ENCODE measurements around the gene SLC35B2.

DNA sequence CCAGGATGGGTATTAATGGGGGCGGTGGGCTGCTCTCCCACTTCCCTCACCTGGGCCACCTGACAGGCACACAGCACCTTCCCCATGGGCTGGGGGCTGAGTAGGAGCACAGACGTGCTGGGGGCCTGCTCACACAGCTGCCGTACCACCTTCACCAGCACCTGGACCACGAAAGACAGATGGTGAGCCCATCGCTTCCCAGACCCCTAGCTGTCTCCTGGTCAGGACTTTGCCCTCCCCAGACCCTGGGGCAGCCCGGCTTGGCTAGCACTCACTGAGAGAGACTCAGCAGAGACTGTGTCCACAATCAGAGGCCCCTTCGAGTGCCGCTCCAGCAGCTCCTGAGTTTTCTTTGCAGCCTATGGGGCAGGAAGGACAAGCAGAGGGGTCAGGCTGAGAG is 43.8 kb upstream of the SLC35B2 start:
- TF ChIP-seq, protein P1, sequence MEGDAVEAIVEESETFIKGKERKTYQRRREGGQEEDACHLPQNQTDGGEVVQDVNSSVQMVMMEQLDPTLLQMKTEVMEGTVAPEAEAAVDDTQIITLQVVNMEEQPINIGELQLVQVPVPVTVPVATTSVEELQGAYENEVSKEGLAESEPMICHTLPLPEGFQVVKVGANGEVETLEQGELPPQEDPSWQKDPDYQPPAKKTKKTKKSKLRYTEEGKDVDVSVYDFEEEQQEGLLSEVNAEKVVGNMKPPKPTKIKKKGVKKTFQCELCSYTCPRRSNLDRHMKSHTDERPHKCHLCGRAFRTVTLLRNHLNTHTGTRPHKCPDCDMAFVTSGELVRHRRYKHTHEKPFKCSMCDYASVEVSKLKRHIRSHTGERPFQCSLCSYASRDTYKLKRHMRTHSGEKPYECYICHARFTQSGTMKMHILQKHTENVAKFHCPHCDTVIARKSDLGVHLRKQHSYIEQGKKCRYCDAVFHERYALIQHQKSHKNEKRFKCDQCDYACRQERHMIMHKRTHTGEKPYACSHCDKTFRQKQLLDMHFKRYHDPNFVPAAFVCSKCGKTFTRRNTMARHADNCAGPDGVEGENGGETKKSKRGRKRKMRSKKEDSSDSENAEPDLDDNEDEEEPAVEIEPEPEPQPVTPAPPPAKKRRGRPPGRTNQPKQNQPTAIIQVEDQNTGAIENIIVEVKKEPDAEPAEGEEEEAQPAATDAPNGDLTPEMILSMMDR (IDR thresholded peaks at IDR 0.05): no peak
- TF ChIP-seq POLR2A (IDR thresholded peaks at IDR 0.05): no peak
